NT2/D1 (cell line): Measurements from ENCODE around the gene EPX.

ENCODE experiments used
- SUZ12 ChIP-seq: IDR thresholded peaks from 2 replicates; pipeline ENCODE4 v1.6.1; 2011; ENCODE audit not compliant: insufficient read length, insufficient read depth; ENCODE audit errors: extremely low read depth
- YY1 ChIP-seq: IDR thresholded peaks from 2 replicates; pipeline ENCODE4 v1.6.1; 2011; ENCODE audit not compliant: insufficient read length, insufficient read depth
- ZNF274 ChIP-seq: IDR thresholded peaks from 2 replicates; pipeline ENCODE4 v1.6.1; 2011; ENCODE audit warnings: mild to moderate bottlenecking, low read depth, low read length

DNA sequence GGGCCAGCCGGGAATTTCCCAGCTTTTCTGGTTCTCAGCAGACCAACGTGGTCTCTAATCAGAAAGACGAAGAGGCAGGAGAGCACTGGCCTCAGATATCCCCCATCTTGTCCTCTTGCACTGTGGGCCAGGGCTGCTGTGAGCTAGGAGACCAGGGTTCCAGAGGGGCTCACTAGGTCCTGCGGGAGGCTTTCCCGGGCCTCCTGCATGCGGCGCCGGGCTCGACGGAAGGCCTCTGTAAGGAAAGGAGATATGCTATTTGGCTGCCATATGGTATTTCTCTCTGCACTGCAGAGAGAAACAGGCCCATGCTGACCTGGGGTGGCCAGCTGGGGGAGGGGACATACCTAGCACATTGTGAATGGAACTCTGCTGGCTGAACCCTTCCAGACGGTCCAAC lies 13.4 kb downstream of the EPX start:
- TF ChIP-seq YY1 = no peak
- no peak for TF ChIP-seq ZNF274
- TF ChIP-seq SUZ12 = no peak
